ENCODE data around the gene RAI14.
"Not testable (repeated sequence)": the region's sequence is repeated elsewhere in the genome, so short reads cannot be mapped to it uniquely, and the experiment has no call there.

The RAI14 gene

GRCh38 chr5:34772267-34773098, 116.4 kb downstream of the RAI14 start:
- no peaks in the 10 kb centered on the region for H3F3A ChIP-seq (ENCODE audit: control insufficient read depth, insufficient read depth)
- no peak overlapping the region for H3K4me3 ChIP-seq (ENCODE audit: low read length)
- H3K4me1 ChIP-seq (ENCODE audit: control insufficient read depth, low read length): no peaks in the 10 kb centered on the region
- H3K36me3 ChIP-seq (ENCODE audit: control insufficient read depth, low read length): no peaks in the 10 kb centered on the region
- TF ChIP-seq CTCF (IDR thresholded peaks at IDR 0.05; ENCODE audit: low read depth, low read length, poor library complexity, severe bottlenecking): no peak
- no peak for TF ChIP-seq EZH2phosphoT487 (IDR thresholded peaks at IDR 0.05; ENCODE audit: borderline replicate concordance, low read length)
- no peaks in the 10 kb centered on the region for H3K27me3 ChIP-seq (ENCODE audit: control insufficient read depth, low read length)
- H3K27ac ChIP-seq (ENCODE audit: low read depth, low read length): no peak overlapping the region
- no peaks in the 10 kb centered on the region for H3K79me2 ChIP-seq (ENCODE audit: control insufficient read depth, low read length)
- H4K20me1 ChIP-seq (ENCODE audit: control insufficient read depth, insufficient read depth, low read depth, low read length): no peaks in the 10 kb centered on the region
- no peaks in the 10 kb centered on the region for H3K9me3 ChIP-seq (ENCODE audit: control insufficient read depth, insufficient read depth, low read length)
- H3K4me2 ChIP-seq (ENCODE audit: low read length): no peak overlapping the region
- H3K9me2 ChIP-seq (replicated peaks; ENCODE audit: control insufficient read depth, low read length): no peaks in the 10 kb centered on the region

- no peaks in the 10 kb centered on the region for H3K4me1 ChIP-seq (ENCODE audit: control insufficient read depth, low read length)
- H3K27ac ChIP-seq (ENCODE audit: low read depth, low read length): no peak overlapping the region
- no peaks in the 10 kb centered on the region for H3K36me3 ChIP-seq (ENCODE audit: control insufficient read depth, low read length)
- H3K27me3 ChIP-seq (ENCODE audit: control insufficient read depth, low read length): no peaks in the 10 kb centered on the region
- H3K4me3 ChIP-seq (ENCODE audit: low read length): no peak overlapping the region
- TF ChIP-seq CTCF (IDR thresholded peaks at IDR 0.05; ENCODE audit: low read depth, low read length, poor library complexity, severe bottlenecking): no peak
- TF ChIP-seq EZH2phosphoT487 (IDR thresholded peaks at IDR 0.05; ENCODE audit: borderline replicate concordance, low read length): no peak
- no peak overlapping the region for H3K4me2 ChIP-seq (ENCODE audit: low read length)
- H3F3A ChIP-seq (ENCODE audit: control insufficient read depth, insufficient read depth): no peaks in the 10 kb centered on the region
- no peaks in the 10 kb centered on the region for H3K9me2 ChIP-seq (replicated peaks; ENCODE audit: control insufficient read depth, low read length)
- H3K79me2 ChIP-seq (ENCODE audit: control insufficient read depth, low read length): no peaks in the 10 kb centered on the region
- no peaks in the 10 kb centered on the region for H4K20me1 ChIP-seq (ENCODE audit: control insufficient read depth, insufficient read depth, low read depth, low read length)
- no peaks in the 10 kb centered on the region for H3K9me3 ChIP-seq (ENCODE audit: control insufficient read depth, insufficient read depth, low read length)
Measured at GRCh38 chr5:34774139-34774538, 118.0 kb downstream of the RAI14 start.

GRCh38 chr5:34774678-34775077, 118.5 kb downstream of the RAI14 start:
- H3K27ac ChIP-seq (ENCODE audit: low read depth, low read length); H3K9me3 ChIP-seq (ENCODE audit: control insufficient read depth, insufficient read depth, low read length); H4K20me1 ChIP-seq (ENCODE audit: control insufficient read depth, insufficient read depth, low read depth, low read length); H3K27me3 ChIP-seq (ENCODE audit: control insufficient read depth, low read length); H3K4me2 ChIP-seq (ENCODE audit: low read length); H3F3A ChIP-seq (ENCODE audit: control insufficient read depth, insufficient read depth); H3K36me3 ChIP-seq (ENCODE audit: control insufficient read depth, low read length); H3K9me2 ChIP-seq (replicated peaks; ENCODE audit: control insufficient read depth, low read length); H3K4me3 ChIP-seq (ENCODE audit: low read length); H3K4me1 ChIP-seq (ENCODE audit: control insufficient read depth, low read length); H3K79me2 ChIP-seq (ENCODE audit: control insufficient read depth, low read length): not testable (repeated sequence)

- no peak overlapping the region for H3K4me2 ChIP-seq (ENCODE audit: low read length)
- no peaks in the 10 kb centered on the region for H4K20me1 ChIP-seq (ENCODE audit: control insufficient read depth, insufficient read depth, low read depth, low read length)
- no peak overlapping the region for H3K27ac ChIP-seq (ENCODE audit: low read depth, low read length)
- no peaks in the 10 kb centered on the region for H3K79me2 ChIP-seq (ENCODE audit: control insufficient read depth, low read length)
- no peaks in the 10 kb centered on the region for H3F3A ChIP-seq (ENCODE audit: control insufficient read depth, insufficient read depth)
- H3K4me3 ChIP-seq (ENCODE audit: low read length): no peak overlapping the region
- TF ChIP-seq CTCF (IDR thresholded peaks at IDR 0.05; ENCODE audit: low read depth, low read length, poor library complexity, severe bottlenecking): no peak
- no peaks in the 10 kb centered on the region for H3K36me3 ChIP-seq (ENCODE audit: control insufficient read depth, low read length)
- no peaks in the 10 kb centered on the region for H3K27me3 ChIP-seq (ENCODE audit: control insufficient read depth, low read length)
- no peaks in the 10 kb centered on the region for H3K9me3 ChIP-seq (ENCODE audit: control insufficient read depth, insufficient read depth, low read length)
- H3K9me2 ChIP-seq (replicated peaks; ENCODE audit: control insufficient read depth, low read length): no peaks in the 10 kb centered on the region
- H3K4me1 ChIP-seq (ENCODE audit: control insufficient read depth, low read length): no peaks in the 10 kb centered on the region
Measured at GRCh38 chr5:34775886-34776285, 119.8 kb downstream of the RAI14 start.
